Loucy (cell line): Measurements from ENCODE around the gene SLC46A2.

Experiments used
- H2AFZ ChIP-seq: fragments of 200-600 bp; sonication (generic); 2 replicates; pipeline ENCODE4 v1.6.0; 2016; ENCODE audit warnings: antibody characterized with exemption, mild to moderate bottlenecking, low read length, moderate library complexity
- H3F3A ChIP-seq: fragments of 200-600 bp; 2 replicates; pipeline ENCODE4 v1.6.0; 2016; ENCODE audit warnings: antibody characterized with exemption, low read depth, mild to moderate bottlenecking
- H3K27me3 ChIP-seq: fragments of 200-600 bp; sonication (generic); 2 replicates; pipeline ENCODE4 v1.6.1; 2014; ENCODE audit warnings: low read length, mild to moderate bottlenecking; ENCODE audit not compliant: insufficient read depth, poor library complexity, severe bottlenecking
- H3K36me3 ChIP-seq: fragments of 200-600 bp; sonication (generic); 2 replicates; pipeline ENCODE4 v1.6.1; 2016; ENCODE audit warnings: low read length; ENCODE audit not compliant: insufficient read depth
- H3K4me1 ChIP-seq: fragments of 200-600 bp; sonication (generic); 2 replicates; pipeline ENCODE4 v1.5.1; 2014; ENCODE audit warnings: low read length, mild to moderate bottlenecking; ENCODE audit not compliant: insufficient read depth, poor library complexity, severe bottlenecking
- H3K4me2 ChIP-seq: fragments of 200-600 bp; sonication (generic); 2 replicates; pipeline ENCODE4 v1.6.0; 2014; ENCODE audit warnings: antibody characterized with exemption, low read length, low read depth, mild to moderate bottlenecking; ENCODE audit not compliant: poor library complexity, severe bottlenecking
- H3K4me3 ChIP-seq: fragments of 200-600 bp; sonication (generic); 2 replicates; pipeline ENCODE4 v1.5.1; 2014; ENCODE audit warnings: low read length, mild to moderate bottlenecking, mixed read lengths; ENCODE audit not compliant: poor library complexity, severe bottlenecking
- H3K79me2 ChIP-seq: fragments of 200-600 bp; sonication (generic); 2 replicates; pipeline ENCODE4 v1.6.1; 2014; ENCODE audit warnings: low read length; ENCODE audit not compliant: insufficient read depth
- H3K9ac ChIP-seq: fragments of 200-600 bp; sonication (generic); 2 replicates; pipeline ENCODE4 v1.6.0; 2014; ENCODE audit warnings: mild to moderate bottlenecking, low read depth, low read length, moderate library complexity; ENCODE audit not compliant: poor library complexity, severe bottlenecking
- H3K9me2 ChIP-seq: fragments of 200-600 bp; sonication (generic); replicated peaks from 2 replicates; pipeline ENCODE4 v1.6.1; 2016; ENCODE audit warnings: low read depth, low read length, mixed read lengths
- H3K9me3 ChIP-seq: fragments of 200-600 bp; sonication (generic); 2 replicates; pipeline ENCODE4 v1.6.1; 2014; ENCODE audit warnings: mild to moderate bottlenecking, antibody characterized with exemption, low read length, low read depth; ENCODE audit not compliant: insufficient read depth
- H4K20me1 ChIP-seq: fragments of 200-600 bp; sonication (generic); 2 replicates; pipeline ENCODE4 v1.6.0; 2014; ENCODE audit warnings: antibody characterized with exemption, low read length, mild to moderate bottlenecking; ENCODE audit not compliant: insufficient read depth, poor library complexity, severe bottlenecking
- EZH2phosphoT487 ChIP-seq: fragments of 200-600 bp; IDR thresholded peaks from 2 replicates; pipeline ENCODE4 v1.6.1; 2018; ENCODE audit warnings: antibody characterized with exemption, mild to moderate bottlenecking, moderate library complexity, borderline replicate concordance
- TF ChIP-seq, protein P1 (sequence below): fragments of 200-600 bp; sonication (generic); conservative IDR thresholded peaks from 2 replicates; pipeline ENCODE4 v1.5.1; 2014; ENCODE audit warnings: mild to moderate bottlenecking, antibody characterized with exemption, low read length

The SLC46A2 gene

DNA sequence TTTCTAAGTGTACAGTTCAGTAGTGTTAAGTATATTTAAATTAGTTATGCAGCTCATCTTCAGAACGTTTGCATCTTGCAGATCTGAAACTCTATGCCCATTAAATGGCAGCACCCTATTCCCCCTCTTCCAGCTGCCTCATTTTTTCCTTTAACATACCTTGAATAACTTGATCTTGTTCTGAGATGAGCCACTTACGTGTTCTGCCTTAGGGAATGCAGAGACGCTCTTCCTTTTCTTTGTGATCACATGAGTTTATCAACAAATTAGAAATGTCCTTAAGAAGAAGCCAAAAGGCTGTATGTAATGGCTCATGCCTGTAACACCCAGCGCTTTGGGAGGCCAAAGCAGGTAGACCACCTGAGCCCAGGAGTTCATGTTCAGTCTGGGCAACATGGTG lies 57.6 kb downstream of the SLC46A2 start:
- no peaks in the 10 kb centered on the region for H3K79me2 ChIP-seq
- H3K4me2 ChIP-seq: no peak overlapping the region
- H3K9ac ChIP-seq: no peak overlapping the region
- no peak overlapping the region for H3K4me3 ChIP-seq
- no peaks in the 10 kb centered on the region for H3K4me1 ChIP-seq
- H3K27me3 ChIP-seq: no peaks in the 10 kb centered on the region
- H2AFZ ChIP-seq: no peak overlapping the region
- no peaks in the 10 kb centered on the region for H3F3A ChIP-seq
- H3K36me3 ChIP-seq: no peaks in the 10 kb centered on the region
- TF ChIP-seq EZH2phosphoT487: no peak
- TF ChIP-seq, protein P1, sequence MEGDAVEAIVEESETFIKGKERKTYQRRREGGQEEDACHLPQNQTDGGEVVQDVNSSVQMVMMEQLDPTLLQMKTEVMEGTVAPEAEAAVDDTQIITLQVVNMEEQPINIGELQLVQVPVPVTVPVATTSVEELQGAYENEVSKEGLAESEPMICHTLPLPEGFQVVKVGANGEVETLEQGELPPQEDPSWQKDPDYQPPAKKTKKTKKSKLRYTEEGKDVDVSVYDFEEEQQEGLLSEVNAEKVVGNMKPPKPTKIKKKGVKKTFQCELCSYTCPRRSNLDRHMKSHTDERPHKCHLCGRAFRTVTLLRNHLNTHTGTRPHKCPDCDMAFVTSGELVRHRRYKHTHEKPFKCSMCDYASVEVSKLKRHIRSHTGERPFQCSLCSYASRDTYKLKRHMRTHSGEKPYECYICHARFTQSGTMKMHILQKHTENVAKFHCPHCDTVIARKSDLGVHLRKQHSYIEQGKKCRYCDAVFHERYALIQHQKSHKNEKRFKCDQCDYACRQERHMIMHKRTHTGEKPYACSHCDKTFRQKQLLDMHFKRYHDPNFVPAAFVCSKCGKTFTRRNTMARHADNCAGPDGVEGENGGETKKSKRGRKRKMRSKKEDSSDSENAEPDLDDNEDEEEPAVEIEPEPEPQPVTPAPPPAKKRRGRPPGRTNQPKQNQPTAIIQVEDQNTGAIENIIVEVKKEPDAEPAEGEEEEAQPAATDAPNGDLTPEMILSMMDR: no peak
- H4K20me1 ChIP-seq: no peaks in the 10 kb centered on the region
- H3K9me3 ChIP-seq: no peaks in the 10 kb centered on the region
- H3K9me2 ChIP-seq: no peaks in the 10 kb centered on the region

DNA sequence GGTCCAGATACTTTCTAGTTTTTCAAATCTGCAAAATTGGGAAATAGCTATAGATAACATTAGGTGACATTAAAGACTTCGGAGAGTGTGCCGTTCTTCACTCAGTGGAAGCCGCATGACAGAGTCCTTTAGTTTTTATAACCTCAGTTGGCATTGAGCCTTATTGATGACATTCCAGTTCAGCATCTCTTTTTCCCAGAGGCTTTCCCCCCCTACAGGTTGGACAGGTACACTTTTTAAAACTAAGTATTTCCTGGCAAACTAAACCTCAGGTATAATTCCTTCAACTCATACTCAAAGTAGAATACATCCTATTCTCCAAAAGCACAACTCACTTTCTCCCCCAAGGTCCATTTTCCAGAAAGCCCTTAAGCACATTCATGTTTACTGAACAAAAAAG lies 58.7 kb downstream of the SLC46A2 start:
- Histone ChIP-seq H3F3A (no peaks in the 10 kb centered on the region), H3K4me3 (no peak overlapping the region), H3K9me3 (no peaks in the 10 kb centered on the region), H3K27me3 (no peaks in the 10 kb centered on the region), H3K4me2 (no peak overlapping the region), H3K4me1 (no peaks in the 10 kb centered on the region), H3K9me2 (no peaks in the 10 kb centered on the region), H2AFZ (no peak overlapping the region), H3K79me2 (no peaks in the 10 kb centered on the region), H3K36me3 (no peaks in the 10 kb centered on the region), H4K20me1 (no peaks in the 10 kb centered on the region), H3K9ac (no peak overlapping the region)
- TF ChIP-seq, protein P1: no peak
- TF ChIP-seq EZH2phosphoT487: no peak

DNA sequence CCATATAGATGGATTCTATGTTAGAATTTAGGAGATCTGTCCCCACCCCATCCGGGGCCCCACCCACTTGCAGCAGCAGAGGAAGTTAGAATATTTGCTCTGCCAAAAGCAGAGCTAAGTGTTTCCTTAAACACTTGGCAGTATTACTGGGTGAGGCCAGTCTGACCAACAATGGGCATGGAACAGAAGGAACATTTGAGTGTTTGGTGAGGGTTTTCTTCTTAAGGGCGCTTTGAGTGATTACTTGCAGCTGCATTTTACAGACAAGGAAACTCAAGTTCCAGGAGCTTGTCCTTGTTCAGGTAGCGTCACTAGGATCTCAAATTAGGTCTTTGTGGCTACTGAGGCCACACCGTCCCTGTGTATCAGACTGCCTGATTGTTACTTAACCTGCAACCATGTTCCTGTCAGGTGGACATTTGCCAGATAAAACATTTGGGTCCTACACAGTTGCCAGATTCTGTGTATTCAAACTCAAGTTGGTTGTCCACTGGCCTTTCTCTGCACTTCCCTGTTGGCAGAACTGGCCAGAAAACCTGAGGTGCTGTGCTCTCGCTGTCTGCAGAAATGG lies 59.3 kb downstream of the SLC46A2 start:
- no peak overlapping the region for H2AFZ ChIP-seq
- H3K27me3 ChIP-seq: no peaks in the 10 kb centered on the region
- no peaks in the 10 kb centered on the region for H3K79me2 ChIP-seq
- H3K9me2 ChIP-seq: no peaks in the 10 kb centered on the region
- no peak overlapping the region for H3K9ac ChIP-seq
- no peaks in the 10 kb centered on the region for H4K20me1 ChIP-seq
- H3K9me3 ChIP-seq: no peaks in the 10 kb centered on the region
- H3K4me3 ChIP-seq: no peak overlapping the region
- H3K4me2 ChIP-seq: no peak overlapping the region
- H3K36me3 ChIP-seq: no peaks in the 10 kb centered on the region
- no peak for TF ChIP-seq EZH2phosphoT487
- TF ChIP-seq, protein P1: no peak
- no peaks in the 10 kb centered on the region for H3K4me1 ChIP-seq
- H3F3A ChIP-seq: no peaks in the 10 kb centered on the region
